ENCODE measurements around the gene SPARCL1.

Gene SPARCL1

GRCh38 chr4:87530229-87530628 lies 1.1 kb upstream of the SPARCL1 start:
- Histone ChIP-seq H3K27me3 (ENCODE audit: low read length) (no peaks in the 10 kb centered on the region), H3K27ac (ENCODE audit: low read depth, low read length) (no peak overlapping the region), H2AFZ (ENCODE audit: low read depth, low read length, severe bottlenecking) (no peak overlapping the region), H3K4me2 (ENCODE audit: low read depth, low read length, poor library complexity, severe bottlenecking) (no peak overlapping the region), H3F3A (ENCODE audit: insufficient read depth) (no peaks in the 10 kb centered on the region), H3K4me3 (ENCODE audit: insufficient read depth, low read length, poor library complexity, severe bottlenecking) (no peak overlapping the region), H4K20me1 (ENCODE audit: low read depth, low read length) (no peaks in the 10 kb centered on the region), H3K36me3 (ENCODE audit: low read length) (no peaks in the 10 kb centered on the region), H3K9ac (ENCODE audit: low read length) (no peak overlapping the region), H3K9me2 (replicated peaks; ENCODE audit: insufficient read depth, low read length) (no peaks in the 10 kb centered on the region), H3K79me2 (ENCODE audit: insufficient read depth, low read length) (no peaks in the 10 kb centered on the region), H3K9me3 (ENCODE audit: insufficient read depth, low read length) (no peaks in the 10 kb centered on the region)
- TF ChIP-seq CTCF (IDR thresholded peaks at IDR 0.05; ENCODE audit: insufficient read depth, low read length, poor library complexity, severe bottlenecking) (no peak), EZH2phosphoT487 (conservative IDR thresholded peaks at IDR 0.05; ENCODE audit: low read length) (no peak)

GRCh38 chr4:87527431-87528220 lies 1.6 kb downstream of the SPARCL1 start:
- Histone ChIP-seq H3K9me3 (ENCODE audit: insufficient read depth, low read length) (no peaks in the 10 kb centered on the region), H3K4me2 (ENCODE audit: low read depth, low read length, poor library complexity, severe bottlenecking) (no peak overlapping the region), H3F3A (ENCODE audit: insufficient read depth) (no peaks in the 10 kb centered on the region), H4K20me1 (ENCODE audit: low read depth, low read length) (no peaks in the 10 kb centered on the region), H3K4me3 (ENCODE audit: insufficient read depth, low read length, poor library complexity, severe bottlenecking) (no peak overlapping the region), H2AFZ (ENCODE audit: low read depth, low read length, severe bottlenecking) (no peak overlapping the region), H3K27me3 (ENCODE audit: low read length) (no peaks in the 10 kb centered on the region), H3K9me2 (replicated peaks; ENCODE audit: insufficient read depth, low read length) (no peaks in the 10 kb centered on the region), H3K79me2 (ENCODE audit: insufficient read depth, low read length) (no peaks in the 10 kb centered on the region), H3K36me3 (ENCODE audit: low read length) (no peaks in the 10 kb centered on the region), H3K27ac (ENCODE audit: low read depth, low read length) (no peak overlapping the region), H3K9ac (ENCODE audit: low read length) (no peak overlapping the region)
- no peak for TF ChIP-seq CTCF (IDR thresholded peaks at IDR 0.05; ENCODE audit: insufficient read depth, low read length, poor library complexity, severe bottlenecking)
- TF ChIP-seq EZH2phosphoT487 (conservative IDR thresholded peaks at IDR 0.05; ENCODE audit: low read length): no peak

- TF ChIP-seq EZH2phosphoT487 (conservative IDR thresholded peaks at IDR 0.05; ENCODE audit: low read length): no peak
- no peak for TF ChIP-seq CTCF (IDR thresholded peaks at IDR 0.05; ENCODE audit: insufficient read depth, low read length, poor library complexity, severe bottlenecking)
- H2AFZ ChIP-seq (ENCODE audit: low read depth, low read length, severe bottlenecking): no peak overlapping the region
- H3K36me3 ChIP-seq (ENCODE audit: low read length): no peaks in the 10 kb centered on the region
- no peak overlapping the region for H3K4me3 ChIP-seq (ENCODE audit: insufficient read depth, low read length, poor library complexity, severe bottlenecking)
- H3K9ac ChIP-seq (ENCODE audit: low read length): no peak overlapping the region
- H3K27ac ChIP-seq (ENCODE audit: low read depth, low read length): no peak overlapping the region
- no peaks in the 10 kb centered on the region for H3K79me2 ChIP-seq (ENCODE audit: insufficient read depth, low read length)
- H3K9me3 ChIP-seq (ENCODE audit: insufficient read depth, low read length): no peaks in the 10 kb centered on the region
- no peak overlapping the region for H3K4me2 ChIP-seq (ENCODE audit: low read depth, low read length, poor library complexity, severe bottlenecking)
- H4K20me1 ChIP-seq (ENCODE audit: low read depth, low read length): no peaks in the 10 kb centered on the region
- no peaks in the 10 kb centered on the region for H3K27me3 ChIP-seq (ENCODE audit: low read length)
- no peaks in the 10 kb centered on the region for H3K9me2 ChIP-seq (replicated peaks; ENCODE audit: insufficient read depth, low read length)
- no peaks in the 10 kb centered on the region for H3F3A ChIP-seq (ENCODE audit: insufficient read depth)
These were observed 3.4 kb downstream of the SPARCL1 start for GRCh38 chr4:87525636-87526295.

All from SU-DHL-6 (cell line).